NCI-H2029 treated with DMSO at 0.1 percent for 48 hours (cell line): ENCODE measurements around the gene MAST2.

Experiments
- DNase-seq: peaks from one replicate; lab custom pipeline; 2025; lab: John Stamatoyannopoulos, UW

The MAST2 gene

GRCh38 chr1:46062651-46063319 is 259.4 kb downstream of the MAST2 start:
- no peak for DNase-seq

DNA sequence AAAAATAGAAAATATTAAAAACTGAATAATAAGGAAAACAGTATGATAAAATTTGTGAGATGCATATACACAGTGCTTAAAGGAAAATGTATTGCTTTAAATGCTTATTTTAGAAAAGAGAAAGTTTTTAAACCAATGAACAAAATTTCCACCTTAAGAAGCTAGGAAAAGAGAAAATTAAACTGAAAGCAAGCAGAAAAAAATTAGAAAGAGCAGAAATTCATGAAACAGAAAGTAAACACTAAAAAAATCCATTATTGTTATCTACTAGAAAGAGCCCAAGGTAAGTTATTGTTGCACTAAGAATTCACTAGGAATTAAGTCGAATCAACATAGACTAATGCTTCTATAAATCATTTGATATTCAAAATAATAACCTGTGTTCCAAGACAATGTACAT is 261.3 kb downstream of the MAST2 start:
- DNase-seq = no peak

GRCh38 chr1:46065405-46065804 is 262.0 kb downstream of the MAST2 start:
- DNase-seq = no peak

DNA sequence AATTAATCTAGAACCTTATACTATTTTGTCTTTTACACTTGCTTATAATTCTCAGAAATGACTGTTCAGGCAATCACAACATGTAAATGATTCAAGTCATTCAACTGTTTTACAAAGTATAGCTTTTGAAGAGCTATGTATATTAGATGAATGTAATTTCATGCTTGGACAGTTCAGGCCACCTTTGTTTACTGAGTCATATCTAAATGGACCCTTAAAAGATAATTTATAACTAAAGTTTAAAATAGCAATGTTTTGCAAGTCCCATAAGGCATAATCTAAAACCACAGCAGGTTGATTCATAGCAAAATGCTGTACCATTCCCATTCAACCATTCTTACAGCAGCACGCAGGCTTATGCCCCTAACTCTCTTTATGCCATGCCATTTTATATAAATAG is 264.2 kb downstream of the MAST2 start:
- DNase-seq = no peak

DNA sequence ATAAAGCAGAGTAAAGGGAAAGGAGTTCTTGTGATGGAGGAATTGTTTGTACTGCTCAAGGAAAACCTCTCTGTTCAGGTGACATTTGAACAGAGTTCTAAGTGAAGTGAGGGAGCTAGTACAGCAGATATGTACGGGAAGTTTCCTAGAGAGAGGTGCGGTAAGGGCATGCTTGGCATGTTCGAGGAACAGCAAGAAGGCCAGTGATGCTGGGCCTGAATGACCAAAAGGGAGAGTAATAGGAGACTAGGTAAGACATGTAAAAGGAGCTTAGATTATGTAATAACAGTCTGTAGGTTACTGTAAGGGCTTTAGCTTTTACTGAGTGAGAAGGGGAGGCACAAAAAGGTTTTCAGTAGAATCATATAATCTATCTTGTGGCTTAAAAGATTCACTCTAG is 265.1 kb downstream of the MAST2 start:
- DNase-seq = no peak

DNA sequence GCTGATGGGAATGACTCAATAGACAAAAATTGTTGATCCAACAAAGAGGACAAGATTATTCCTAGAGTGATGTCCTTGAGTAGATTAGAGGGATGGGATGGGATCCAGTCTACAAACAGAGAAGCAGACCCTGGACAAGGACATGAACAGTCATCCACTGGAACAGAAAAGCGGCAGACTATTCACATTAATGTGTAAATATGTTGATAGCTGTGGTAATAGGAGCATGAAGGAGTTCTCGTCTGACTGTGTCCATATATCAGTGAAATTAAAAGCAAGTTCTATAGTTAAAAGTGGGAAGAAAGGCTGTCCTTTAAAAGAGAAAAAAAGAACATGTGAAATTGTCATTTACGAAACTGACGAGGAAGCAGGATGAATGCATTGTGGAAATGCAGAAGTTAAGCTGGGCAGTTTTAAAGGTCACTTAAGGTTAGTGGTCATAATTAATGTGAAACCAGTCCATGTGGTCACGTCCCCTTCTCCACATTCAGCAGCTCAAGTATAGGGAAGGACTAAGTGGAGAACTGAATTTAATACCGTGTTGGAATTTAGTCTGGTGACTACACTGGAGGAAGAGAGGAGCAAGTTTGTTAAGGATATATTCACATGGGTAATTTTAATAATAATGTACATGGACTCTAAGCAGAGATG is 266.9 kb downstream of the MAST2 start:
- no peak for DNase-seq

- no peak for DNase-seq
Measured at GRCh38 chr1:46072975-46073374, 269.6 kb downstream of the MAST2 start.

GRCh38 chr1:46076343-46076742 is 272.9 kb downstream of the MAST2 start:
- DNase-seq = no peak

GRCh38 chr1:46077644-46078043 is 274.2 kb downstream of the MAST2 start:
- no peak for DNase-seq

DNA sequence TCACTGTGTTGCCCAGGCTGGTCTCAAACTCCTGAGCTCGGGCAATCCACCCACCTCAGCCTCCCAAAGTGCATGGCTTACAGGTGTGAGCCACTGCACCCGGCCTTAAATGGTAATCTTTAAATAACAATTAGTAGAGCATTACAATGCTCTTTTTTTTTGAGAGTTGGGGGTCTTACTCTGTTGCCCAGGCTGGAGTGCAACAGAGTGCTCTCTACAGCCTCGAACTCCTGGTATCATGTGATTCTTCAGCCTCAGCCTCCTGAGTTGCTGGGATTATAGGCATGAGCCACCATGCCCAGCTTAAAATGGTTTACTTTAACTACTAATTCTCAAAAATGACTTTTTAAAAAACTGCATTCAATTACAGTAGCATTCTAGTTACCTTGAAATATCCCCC is 276.8 kb downstream of the MAST2 start:
- DNase-seq = no peak

- no peak for DNase-seq
Measured at GRCh38 chr1:46081206-46081605, 277.8 kb downstream of the MAST2 start.

DNA sequence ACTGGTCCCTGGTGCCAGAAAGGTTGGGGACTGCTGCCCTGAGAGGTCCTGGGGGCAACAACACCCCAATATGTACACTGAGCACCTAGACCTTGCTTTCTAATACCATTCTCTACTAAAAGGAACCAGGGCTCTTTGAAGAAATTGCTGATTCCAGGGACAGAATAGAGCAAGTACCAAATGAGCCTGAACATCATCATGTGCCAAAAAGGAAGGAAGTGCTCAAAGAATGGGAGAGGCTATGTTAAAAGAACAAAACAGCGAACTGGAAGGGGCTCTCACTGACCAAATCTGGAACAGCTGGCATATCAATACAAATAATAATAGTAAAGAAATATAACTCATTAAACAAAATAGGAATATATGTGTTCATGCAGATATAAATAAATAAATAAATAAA is 278.2 kb downstream of the MAST2 start:
- no peak for DNase-seq

- no peak for DNase-seq
Measured at GRCh38 chr1:46083579-46083978, 280.2 kb downstream of the MAST2 start.

DNA sequence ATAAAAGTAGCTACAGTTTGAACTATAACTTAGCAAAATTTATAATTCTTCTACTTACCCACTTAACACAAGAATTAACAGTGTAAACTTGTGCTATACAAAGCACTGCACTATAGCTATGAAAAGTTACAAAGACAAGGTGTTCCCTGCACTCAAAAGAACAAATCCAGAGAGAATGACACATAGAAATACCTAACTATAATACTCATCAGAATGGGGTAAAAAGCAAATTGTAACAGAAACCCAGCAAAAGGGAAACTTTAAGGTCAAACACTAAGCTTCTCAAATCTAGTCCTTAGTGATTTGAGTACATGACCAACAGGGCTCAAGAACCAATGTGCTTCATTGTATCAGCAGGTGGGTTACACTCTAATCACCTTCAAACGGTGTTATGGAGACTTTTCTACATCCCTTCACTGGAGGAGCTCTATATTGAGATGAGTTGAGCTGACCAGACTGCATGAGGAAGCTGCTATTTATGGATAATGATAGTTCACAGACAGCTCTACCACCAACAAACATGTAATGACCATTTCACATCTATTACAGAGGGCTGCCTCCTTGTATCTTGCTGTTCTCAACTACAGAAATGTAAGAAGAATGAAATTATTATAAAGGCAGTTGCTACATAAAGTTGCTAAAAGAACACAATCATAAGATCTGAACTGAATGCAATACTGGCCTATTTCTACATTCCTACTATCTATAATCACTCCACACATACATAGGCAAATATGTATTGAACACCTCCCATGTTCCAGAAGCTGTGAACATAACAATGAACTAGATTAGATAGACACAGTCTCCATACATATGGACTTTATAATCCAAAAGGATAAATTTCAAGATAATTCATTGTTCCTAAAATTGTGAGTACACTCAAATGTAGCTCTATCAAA is 281.4 kb downstream of the MAST2 start:
- DNase-seq = no peak
